OCI-LY1 (cell line): Measurements from ENCODE around the gene PGBD2.

ENCODE experiments used
- EZH2 ChIP-seq: fragments of 200-600 bp; sonication (generic), shearing (Covaris generic); IDR thresholded peaks from 2 replicates; pipeline ENCODE4 v1.8.0; 2017; ENCODE audit warnings: borderline replicate concordance, mixed run types, mild to moderate bottlenecking, antibody characterized with exemption, low read length, moderate library complexity, mixed read lengths
- TF ChIP-seq, protein P1 (sequence below): fragments of 200-600 bp; sonication (generic), shearing (Covaris generic); IDR thresholded peaks from 2 replicates; pipeline ENCODE4 v1.5.1; 2017; ENCODE audit warnings: mild to moderate bottlenecking, antibody characterized with exemption, low read length, moderate library complexity, mixed read lengths

DNA sequence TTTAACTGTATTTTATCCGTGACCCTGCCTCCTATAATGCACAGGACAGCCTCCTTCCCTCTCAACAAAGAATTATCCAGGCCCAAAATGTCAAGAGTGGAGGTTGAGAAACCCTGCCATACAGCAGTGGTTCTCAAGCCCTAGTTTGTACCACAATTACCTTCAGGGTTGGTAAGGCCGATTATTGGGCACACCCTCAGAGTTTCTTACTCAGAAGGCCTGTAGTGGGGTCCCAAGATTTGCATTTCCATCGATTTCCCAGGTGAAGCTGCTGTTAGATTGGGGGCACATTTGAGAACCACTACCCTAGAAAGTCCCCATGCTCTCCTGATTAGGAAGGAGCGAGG, 400 bp upstream of the PGBD2 start:
- TF ChIP-seq, protein P1, sequence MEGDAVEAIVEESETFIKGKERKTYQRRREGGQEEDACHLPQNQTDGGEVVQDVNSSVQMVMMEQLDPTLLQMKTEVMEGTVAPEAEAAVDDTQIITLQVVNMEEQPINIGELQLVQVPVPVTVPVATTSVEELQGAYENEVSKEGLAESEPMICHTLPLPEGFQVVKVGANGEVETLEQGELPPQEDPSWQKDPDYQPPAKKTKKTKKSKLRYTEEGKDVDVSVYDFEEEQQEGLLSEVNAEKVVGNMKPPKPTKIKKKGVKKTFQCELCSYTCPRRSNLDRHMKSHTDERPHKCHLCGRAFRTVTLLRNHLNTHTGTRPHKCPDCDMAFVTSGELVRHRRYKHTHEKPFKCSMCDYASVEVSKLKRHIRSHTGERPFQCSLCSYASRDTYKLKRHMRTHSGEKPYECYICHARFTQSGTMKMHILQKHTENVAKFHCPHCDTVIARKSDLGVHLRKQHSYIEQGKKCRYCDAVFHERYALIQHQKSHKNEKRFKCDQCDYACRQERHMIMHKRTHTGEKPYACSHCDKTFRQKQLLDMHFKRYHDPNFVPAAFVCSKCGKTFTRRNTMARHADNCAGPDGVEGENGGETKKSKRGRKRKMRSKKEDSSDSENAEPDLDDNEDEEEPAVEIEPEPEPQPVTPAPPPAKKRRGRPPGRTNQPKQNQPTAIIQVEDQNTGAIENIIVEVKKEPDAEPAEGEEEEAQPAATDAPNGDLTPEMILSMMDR, result no peak
- TF ChIP-seq EZH2, result no peak
